HuH-7.5 (cell line): ENCODE measurements around the gene CD86.
"Not testable (repeated sequence)": the region's sequence is repeated elsewhere in the genome, so short reads cannot be mapped to it uniquely, and the experiment has no call there.

Experiments used
- DNase-seq: peaks from one replicate; pipeline ENCODE4 v3.0.0; 2011; ENCODE audit warnings: low spot score

CD86 gene

GRCh38 chr3:122055215-122055614 lies at the start of gene CD86:
Gene CD86, plus strand, starts transcription at chr3:122055362. Its CDS starts 128 bp downstream, at chr3:122055490.
- no peak for DNase-seq

GRCh38 chr3:122006267-122006666 lies 48.9 kb upstream of the CD86 start:
- no peak for DNase-seq

- no peak for DNase-seq
Measured at GRCh38 chr3:122008166-122008565, 47.0 kb upstream of the CD86 start.

- no peak for DNase-seq
Measured at GRCh38 chr3:122010506-122010905, 44.7 kb upstream of the CD86 start.

- no peak for DNase-seq
Measured at GRCh38 chr3:122011396-122011795, 43.8 kb upstream of the CD86 start.

GRCh38 chr3:122012821-122013220 lies 42.3 kb upstream of the CD86 start:
- DNase-seq: no peak

- no peak for DNase-seq
Measured at GRCh38 chr3:122013448-122013925, 41.7 kb upstream of the CD86 start.

- DNase-seq: no peak
Measured at GRCh38 chr3:122014741-122015140, 40.4 kb upstream of the CD86 start.

GRCh38 chr3:122019493-122019892 lies 35.7 kb upstream of the CD86 start:
- no peak for DNase-seq

- DNase-seq: no peak
Measured at GRCh38 chr3:122021037-122021436, 34.1 kb upstream of the CD86 start.

- DNase-seq: peak; percentile 56
Measured at GRCh38 chr3:122021811-122022401, 33.3 kb upstream of the CD86 start, which contains the start of gene ILDR1. Gene ILDR1, minus strand, starts transcription at chr3:122022247. Its CDS starts 170 bp downstream, at chr3:122022077.

- DNase-seq: no peak
Measured at GRCh38 chr3:122023335-122023910, 31.7 kb upstream of the CD86 start.

GRCh38 chr3:122024800-122025199 lies 30.4 kb upstream of the CD86 start:
- no peak for DNase-seq

- no peak for DNase-seq
Measured at GRCh38 chr3:122025296-122025695, 29.9 kb upstream of the CD86 start.

GRCh38 chr3:122030381-122031122 lies 24.6 kb upstream of the CD86 start:
- no peak for DNase-seq

- DNase-seq: no peak
Measured at GRCh38 chr3:122031123-122031468, 24.1 kb upstream of the CD86 start.

GRCh38 chr3:122032531-122032930 lies 22.6 kb upstream of the CD86 start:
- no peak for DNase-seq

- DNase-seq: no peak
Measured at GRCh38 chr3:122033023-122033422, 22.1 kb upstream of the CD86 start.

- not testable (repeated sequence) for DNase-seq
Measured at GRCh38 chr3:122047296-122047695, 7.9 kb upstream of the CD86 start.

- not testable (repeated sequence) for DNase-seq
Measured at GRCh38 chr3:122047773-122048172, 7.4 kb upstream of the CD86 start.

GRCh38 chr3:122052968-122053367 lies 2.2 kb upstream of the CD86 start:
- DNase-seq: no peak

GRCh38 chr3:122057671-122058070 lies 2.5 kb downstream of the CD86 start:
- no peak for DNase-seq

GRCh38 chr3:122058294-122058693 lies 3.1 kb downstream of the CD86 start:
- DNase-seq: no peak
